GM21576 (cell line): ENCODE results near the gene OR2H2.

ENCODE experiments used
- ATAC-seq: cut with Tn5 transposase; IDR thresholded peaks from one replicate; pipeline ENCODE4 v1.9.1; 2021; ENCODE audit warnings: mild to moderate bottlenecking, moderate library complexity; ENCODE audit not compliant: unreplicated experiment

Gene OR2H2

GRCh38 chr6:29590218-29590808 lies 5.4 kb downstream of the OR2H2 start:
- ATAC-seq, result no peak

- ATAC-seq, result no peak
Measured at GRCh38 chr6:29591677-29592076, 6.8 kb downstream of the OR2H2 start.

GRCh38 chr6:29593199-29593855 lies 8.4 kb downstream of the OR2H2 start:
- ATAC-seq, result no peak

- no peak for ATAC-seq
Measured at GRCh38 chr6:29596381-29596900, 11.5 kb downstream of the OR2H2 start.

GRCh38 chr6:29597184-29597583 lies 12.3 kb downstream of the OR2H2 start:
- no peak for ATAC-seq

GRCh38 chr6:29598172-29598747 lies 13.3 kb downstream of the OR2H2 start:
- ATAC-seq, result no peak

- no peak for ATAC-seq
Measured at GRCh38 chr6:29602564-29603361, 17.8 kb downstream of the OR2H2 start.

- no peak for ATAC-seq
Measured at GRCh38 chr6:29603456-29603855, 18.5 kb downstream of the OR2H2 start.

GRCh38 chr6:29603930-29604329 lies 19.0 kb downstream of the OR2H2 start:
- ATAC-seq, result no peak

- no peak for ATAC-seq
Measured at GRCh38 chr6:29608131-29608530, 23.2 kb downstream of the OR2H2 start.

GRCh38 chr6:29610540-29610939 lies 25.6 kb downstream of the OR2H2 start:
- ATAC-seq, result no peak

- ATAC-seq, result no peak
Measured at GRCh38 chr6:29611426-29611825, 26.5 kb downstream of the OR2H2 start.

- no peak for ATAC-seq
Measured at GRCh38 chr6:29617782-29618554, 33.0 kb downstream of the OR2H2 start.

- ATAC-seq, result no peak
Measured at GRCh38 chr6:29619578-29620160, 34.7 kb downstream of the OR2H2 start.

GRCh38 chr6:29620630-29621029 lies 35.7 kb downstream of the OR2H2 start:
- ATAC-seq, result no peak

GRCh38 chr6:29624520-29624961 lies 39.6 kb downstream of the OR2H2 start:
- no peak for ATAC-seq

GRCh38 chr6:29625337-29625930 lies 40.5 kb downstream of the OR2H2 start:
- ATAC-seq, result no peak

GRCh38 chr6:29626948-29627754 lies 42.2 kb downstream of the OR2H2 start:
- ATAC-seq, result no peak
